GM19372 (cell line): Measurements from ENCODE around the gene EFCAB3.
"Not testable (repeated sequence)": the region's sequence is repeated elsewhere in the genome, so short reads cannot be mapped to it uniquely, and the experiment has no call there.

ENCODE experiments used
- ATAC-seq: cut with Tn5 transposase; IDR thresholded peaks from one replicate; pipeline ENCODE4 v1.9.1; 2021; ENCODE audit warnings: mild to moderate bottlenecking, low read depth, moderate library complexity; ENCODE audit not compliant: unreplicated experiment

Gene EFCAB3

DNA sequence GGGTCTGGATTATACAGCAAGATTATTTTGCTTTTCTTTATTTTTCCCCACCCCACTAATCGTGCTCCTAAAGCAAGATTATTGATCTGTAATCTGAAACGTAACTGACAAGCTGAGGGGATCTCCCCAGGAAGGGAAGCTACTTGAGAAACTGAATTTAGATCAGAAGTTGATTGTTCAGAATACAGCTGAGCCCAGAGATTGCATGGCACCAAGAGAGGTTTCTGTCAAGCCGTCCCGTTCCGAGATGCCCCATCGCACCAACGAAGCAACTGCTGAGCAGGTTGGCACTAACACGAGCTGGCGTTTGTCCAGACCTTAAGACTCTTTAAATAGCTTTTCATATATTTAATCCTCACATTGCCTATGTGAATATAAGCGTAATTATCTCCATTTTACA is 78.1 kb downstream of the EFCAB3 start:
- not testable (repeated sequence) for ATAC-seq

- not testable (repeated sequence) for ATAC-seq
Observed at GRCh38 chr17:62464422-62464821, 84.1 kb downstream of the EFCAB3 start.

- ATAC-seq, result not testable (repeated sequence)
Observed at GRCh38 chr17:62465271-62465670, 84.9 kb downstream of the EFCAB3 start.
